ENCODE results near the gene CNTNAP4. TPM values are rescaled to one million over a fixed set of nuclear protein-coding genes. Genes with fewer than 3 reads are reported as not detected.
A peak's percentile ranks its signal among the peaks of the same experiment; 100 is the strongest.

The CNTNAP4 gene
- total and polyA plus RNA-seq, 10 of the 15 experiments (the other 5 are each of a cell fraction or from before 2014, with no cell fraction given), result 0.45 to 1.9 (median 0.90) TPM

GRCh38 chr16:76268824-76269223 is 8.4 kb upstream of the CNTNAP4 start:
- no peak overlapping the region for H3K27ac ChIP-seq (ENCODE audit: control insufficient read depth, insufficient read depth)
- intact Hi-C loops (cut with micrococcal nuclease; ENCODE audit: unreplicated experiment), result no loop called here
- 0% methylated on average over 1 of the region's 1 CpG for WGBS (ENCODE audit: insufficient coverage, insufficient replicate concordance, low lambda C conversion rate, missing lambda C conversion rate)
- H3K27me3 ChIP-seq (replicated peaks in 1 of 2; ENCODE audit: control insufficient read depth in 2 of 2, insufficient read depth in 2 of 2, low read length in 1 of 2), result no peaks in the 10 kb centered on the region
- no peaks in the 10 kb centered on the region for H4K20me1 ChIP-seq (ENCODE audit: control insufficient read depth, insufficient read depth)
- ChIA-PET SMC1A (ENCODE audit: uncharacterized antibody, unreplicated experiment) (no interaction called here), CTCF (no interaction called here), POLR2A (no interaction called here), RAD21 (ENCODE audit: unreplicated experiment) (no interaction called here)
- H3K9ac ChIP-seq (ENCODE audit: control insufficient read depth, insufficient read depth, low read length), result no peak overlapping the region
- ATAC-seq (no peak), FAIRE-seq (no peak), DNase-seq (ENCODE audit: low read depth, low spot score) (peak; percentile 13)
- no peak overlapping the region for H3K4me2 ChIP-seq (ENCODE audit: control insufficient read depth, insufficient read depth)
- no peak overlapping the region for H2AFZ ChIP-seq (ENCODE audit: control insufficient read depth, low read depth, low read length)
- no peaks in the 10 kb centered on the region for H3K79me2 ChIP-seq (ENCODE audit: control insufficient read depth, insufficient read depth, low read length)
- H3K4me1 ChIP-seq (ENCODE audit: control insufficient read depth, insufficient read depth, low read length), result no peaks in the 10 kb centered on the region
- H3K4me3 ChIP-seq, result no peak overlapping the region
- in situ Hi-C loops (cut with MboI), result no loop called here
- TF ChIP-seq RUNX3 (IDR thresholded peaks at IDR 0.05; ENCODE audit: low read length) (peak; percentile 43; the same call in 1 of the 2 replicates), ZBTB4 (CRISPR knock-in tag; IDR thresholded peaks at IDR 0.05) (no peak), KAT2A (conservative IDR thresholded peaks at IDR 0.05; ENCODE audit: control insufficient read depth, low read depth, low read length) (no peak)
- no peaks in the 10 kb centered on the region for H3K36me3 ChIP-seq (ENCODE audit: control insufficient read depth in 2 of 2, insufficient read depth in 2 of 2, low read length in 1 of 2)
- H3K9me3 ChIP-seq (replicated peaks; ENCODE audit: control insufficient read depth, insufficient read depth, low read length), result no peaks in the 10 kb centered on the region; the same call in 2 of the 3 replicates
- BruUV-seq (replicated peaks), result no TSS peak

All from GM12878 (cell line).